Neural cell (in vitro differentiated cells): ENCODE data around the gene S1PR4.
"Not testable (repeated sequence)": the region's sequence is repeated elsewhere in the genome, so short reads cannot be mapped to it uniquely, and the experiment has no call there.

Experiments used
- EZH2 ChIP-seq: fragments of 200-600, 300-800 bp; shearing (Covaris generic), sonication (generic); IDR thresholded peaks from 2 replicates; pipeline ENCODE4 v1.6.1; 2014; ENCODE audit warnings: antibody characterized with exemption, low read length, borderline replicate concordance, mild to moderate bottlenecking; ENCODE audit not compliant: insufficient read depth, poor library complexity, severe bottlenecking
- POLR2AphosphoS5 ChIP-seq: IDR thresholded peaks from 2 replicates; pipeline ENCODE4 v1.6.1; 2012
- RAD21 ChIP-seq: fragments of 450-650 bp; conservative IDR thresholded peaks from 2 replicates; pipeline ENCODE4 v1.6.1; 2014; ENCODE audit warnings: antibody characterized with exemption, mild to moderate bottlenecking, moderate library complexity
- TAF1 ChIP-seq: IDR thresholded peaks from 2 replicates; pipeline ENCODE4 v1.6.1; 2012; ENCODE audit warnings: low read depth
- TF ChIP-seq, protein P1 (sequence below): fragments of 450-650 bp; IDR thresholded peaks from 2 replicates; pipeline ENCODE4 v1.5.1; 2014; ENCODE audit warnings: antibody characterized with exemption, mild to moderate bottlenecking, moderate library complexity; ENCODE audit not compliant: poor library complexity, severe bottlenecking
- TF ChIP-seq, protein P2 (sequence below): IDR thresholded peaks from 2 replicates; pipeline ENCODE4 v1.6.1; 2012; ENCODE audit warnings: borderline replicate concordance

DNA sequence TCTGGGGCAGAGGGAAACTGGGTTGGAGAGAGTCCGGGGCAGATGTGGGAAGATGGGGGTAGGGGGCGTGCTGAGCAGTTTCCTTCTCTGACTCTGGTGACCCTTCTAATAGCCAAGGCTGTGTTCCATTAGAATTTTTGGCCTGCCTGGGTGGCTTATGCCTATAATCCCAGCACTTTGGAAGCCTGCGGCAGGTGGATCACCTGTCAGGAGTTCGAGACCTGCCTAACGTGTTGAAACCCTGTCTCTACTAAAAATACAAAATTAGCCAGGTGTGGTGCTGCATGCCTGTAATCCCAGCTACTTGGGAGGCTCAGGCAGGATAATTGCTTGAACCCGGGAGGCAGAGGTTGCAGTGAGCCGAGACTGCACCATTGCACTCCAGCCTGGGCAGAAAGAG lies 24.3 kb downstream of the S1PR4 start:
- TF ChIP-seq, protein P1, sequence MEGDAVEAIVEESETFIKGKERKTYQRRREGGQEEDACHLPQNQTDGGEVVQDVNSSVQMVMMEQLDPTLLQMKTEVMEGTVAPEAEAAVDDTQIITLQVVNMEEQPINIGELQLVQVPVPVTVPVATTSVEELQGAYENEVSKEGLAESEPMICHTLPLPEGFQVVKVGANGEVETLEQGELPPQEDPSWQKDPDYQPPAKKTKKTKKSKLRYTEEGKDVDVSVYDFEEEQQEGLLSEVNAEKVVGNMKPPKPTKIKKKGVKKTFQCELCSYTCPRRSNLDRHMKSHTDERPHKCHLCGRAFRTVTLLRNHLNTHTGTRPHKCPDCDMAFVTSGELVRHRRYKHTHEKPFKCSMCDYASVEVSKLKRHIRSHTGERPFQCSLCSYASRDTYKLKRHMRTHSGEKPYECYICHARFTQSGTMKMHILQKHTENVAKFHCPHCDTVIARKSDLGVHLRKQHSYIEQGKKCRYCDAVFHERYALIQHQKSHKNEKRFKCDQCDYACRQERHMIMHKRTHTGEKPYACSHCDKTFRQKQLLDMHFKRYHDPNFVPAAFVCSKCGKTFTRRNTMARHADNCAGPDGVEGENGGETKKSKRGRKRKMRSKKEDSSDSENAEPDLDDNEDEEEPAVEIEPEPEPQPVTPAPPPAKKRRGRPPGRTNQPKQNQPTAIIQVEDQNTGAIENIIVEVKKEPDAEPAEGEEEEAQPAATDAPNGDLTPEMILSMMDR = not testable (repeated sequence)
- TF ChIP-seq EZH2, TAF1, POLR2AphosphoS5, RAD21: not testable (repeated sequence)
- TF ChIP-seq, protein P2, sequence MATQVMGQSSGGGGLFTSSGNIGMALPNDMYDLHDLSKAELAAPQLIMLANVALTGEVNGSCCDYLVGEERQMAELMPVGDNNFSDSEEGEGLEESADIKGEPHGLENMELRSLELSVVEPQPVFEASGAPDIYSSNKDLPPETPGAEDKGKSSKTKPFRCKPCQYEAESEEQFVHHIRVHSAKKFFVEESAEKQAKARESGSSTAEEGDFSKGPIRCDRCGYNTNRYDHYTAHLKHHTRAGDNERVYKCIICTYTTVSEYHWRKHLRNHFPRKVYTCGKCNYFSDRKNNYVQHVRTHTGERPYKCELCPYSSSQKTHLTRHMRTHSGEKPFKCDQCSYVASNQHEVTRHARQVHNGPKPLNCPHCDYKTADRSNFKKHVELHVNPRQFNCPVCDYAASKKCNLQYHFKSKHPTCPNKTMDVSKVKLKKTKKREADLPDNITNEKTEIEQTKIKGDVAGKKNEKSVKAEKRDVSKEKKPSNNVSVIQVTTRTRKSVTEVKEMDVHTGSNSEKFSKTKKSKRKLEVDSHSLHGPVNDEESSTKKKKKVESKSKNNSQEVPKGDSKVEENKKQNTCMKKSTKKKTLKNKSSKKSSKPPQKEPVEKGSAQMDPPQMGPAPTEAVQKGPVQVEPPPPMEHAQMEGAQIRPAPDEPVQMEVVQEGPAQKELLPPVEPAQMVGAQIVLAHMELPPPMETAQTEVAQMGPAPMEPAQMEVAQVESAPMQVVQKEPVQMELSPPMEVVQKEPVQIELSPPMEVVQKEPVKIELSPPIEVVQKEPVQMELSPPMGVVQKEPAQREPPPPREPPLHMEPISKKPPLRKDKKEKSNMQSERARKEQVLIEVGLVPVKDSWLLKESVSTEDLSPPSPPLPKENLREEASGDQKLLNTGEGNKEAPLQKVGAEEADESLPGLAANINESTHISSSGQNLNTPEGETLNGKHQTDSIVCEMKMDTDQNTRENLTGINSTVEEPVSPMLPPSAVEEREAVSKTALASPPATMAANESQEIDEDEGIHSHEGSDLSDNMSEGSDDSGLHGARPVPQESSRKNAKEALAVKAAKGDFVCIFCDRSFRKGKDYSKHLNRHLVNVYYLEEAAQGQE = not testable (repeated sequence)
